ENCODE measurements around the gene MAP3K20. TPM values are rescaled to one million over a fixed set of nuclear protein-coding genes. Genes with fewer than 3 reads are reported as not detected.

MAP3K20 gene
- total and polyA plus RNA-seq, 2 of the 8 experiments (the other 6 are each of a cell fraction or from before 2014, with no cell fraction given) = 3.1 to 11.1 TPM

- Histone ChIP-seq H4K5ac (ENCODE audit: insufficient read length, low read depth, low read length) (no peak overlapping the region), H3K14ac (ENCODE audit: insufficient read length) (no peak overlapping the region), H4K20me1 (replicated peaks in 1 of 2; ENCODE audit: control insufficient read depth in 1 of 2, insufficient read depth in 2 of 2, low read length in 2 of 2) (no peaks in the 10 kb centered on the region), H3K9me3 (ENCODE audit: insufficient read depth in 2 of 2, low read depth in 1 of 2, low read length in 1 of 2) (peaks cover 2 to 8% of the 10 kb centered on the region in 2 experiments; a peak in 1 of 4 replicates), H3K18ac (ENCODE audit: extremely low read depth, low read length) (no peak overlapping the region), H3K23ac (ENCODE audit: insufficient read length) (no peak overlapping the region), H3K4me2 (ENCODE audit: insufficient read depth in 1 of 2, low read depth in 2 of 2, low read length in 2 of 2) (no peak overlapping the region), H2BK15ac (ENCODE audit: low read length) (no peak overlapping the region), H3K4me1 (replicated peaks in 1 of 4; ENCODE audit: control insufficient read depth in 3 of 4, insufficient read depth in 4 of 4, low read length in 3 of 4) (peaks cover 2 to 11% (median 4%) of the 10 kb centered on the region in 4 experiments; a peak in 5 of 7 replicates), H3K27me3 (replicated peaks in 1 of 4; ENCODE audit: control insufficient read depth in 3 of 4, extremely low read depth in 1 of 4, insufficient read depth in 3 of 4, low read length in 3 of 4) (no peaks in the 10 kb centered on the region), H3K36me3 (ENCODE audit: control insufficient read depth in 2 of 4, insufficient read depth in 4 of 4, low read length in 3 of 4) (0 out of 8 replicates have a peak, but pooled peaks cover 0 to 6% (median 0%) of the 10 kb centered on the region in 4 experiments), H3K4ac (replicated peaks; ENCODE audit: insufficient read length, low read depth, low read length) (no peak overlapping the region), H2BK120ac (replicated peaks; ENCODE audit: low read depth, low read length) (no peak overlapping the region), H2BK5ac (ENCODE audit: low read depth, low read length) (no peak overlapping the region), H2BK12ac (ENCODE audit: low read depth, low read length) (no peak overlapping the region), H2BK20ac (ENCODE audit: low read length) (no peak overlapping the region), H3K79me2 (ENCODE audit: control insufficient read depth in 1 of 2, insufficient read depth in 2 of 2, low read length in 2 of 2) (no peaks in the 10 kb centered on the region), H3K27ac (ENCODE audit: low read depth, low read length) (no peak overlapping the region), H2AFZ (ENCODE audit: low read length) (no peak overlapping the region), H3K4me3 (ENCODE audit: extremely low read depth in 1 of 4, insufficient read depth in 2 of 4, low read depth in 3 of 4, low read length in 4 of 4) (no peak overlapping the region), H3K9ac (replicated peaks in 1 of 4; ENCODE audit: extremely low read depth in 1 of 4, low read depth in 3 of 4, low read length in 3 of 4) (no peak overlapping the region), H2AK5ac (ENCODE audit: low read depth, low read length) (no peak overlapping the region), H4K91ac (replicated peaks; ENCODE audit: insufficient read length, low read length) (no peak overlapping the region), H3K23me2 (ENCODE audit: low read depth, low read length) (no peaks in the 10 kb centered on the region), H4K8ac (ENCODE audit: extremely low read depth, insufficient read depth, low read length) (no peak overlapping the region), H3K56ac (replicated peaks; ENCODE audit: insufficient read length, low read depth, low read length) (no peak overlapping the region), H3K79me1 (ENCODE audit: low read depth, low read length) (no peaks in the 10 kb centered on the region)
- no peak for FAIRE-seq
- 95% methylated on average over 3 of the region's 3 CpGs; no CpG with 5 or more reads in 1 of the 2 experiments for WGBS, 2 experiments (ENCODE audit: extremely low coverage in 1 of 2, insufficient coverage in 1 of 2, insufficient read length in 1 of 2, insufficient replicate concordance in 2 of 2, low coverage in 1 of 2, low lambda C conversion rate in 2 of 2, missing lambda C conversion rate in 1 of 2)
- DNase-seq (ENCODE audit: low read depth in 1 of 2, low spot score in 2 of 2) = no peak
- CTCF ChIA-PET (ENCODE audit: partially characterized antibody) = interaction anchor here (0.6 to 1.7 kb wide), 2 partner anchors 19 to 22 kb away, joined by 3 read pairs; no protein-coding TSS in a partner anchor
- POLR2A ChIA-PET (ENCODE audit: partially characterized antibody) = no interaction called here
- TF ChIP-seq MAFK (IDR thresholded peaks at IDR 0.05; ENCODE audit: low read depth, low read length) (no peak), RFX5 (IDR thresholded peaks at IDR 0.05; ENCODE audit: borderline replicate concordance, low read depth, low read length) (no peak), YY1 (IDR thresholded peaks at IDR 0.05; ENCODE audit: low read depth, low read length) (no peak), CEBPB (IDR thresholded peaks at IDR 0.05; ENCODE audit: low read depth, low read length) (no peak), KDM1A (IDR thresholded peaks at IDR 0.05; ENCODE audit: borderline replicate concordance, low read length) (no peak)
- TF ChIP-seq, protein P1, sequence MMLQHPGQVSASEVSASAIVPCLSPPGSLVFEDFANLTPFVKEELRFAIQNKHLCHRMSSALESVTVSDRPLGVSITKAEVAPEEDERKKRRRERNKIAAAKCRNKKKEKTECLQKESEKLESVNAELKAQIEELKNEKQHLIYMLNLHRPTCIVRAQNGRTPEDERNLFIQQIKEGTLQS (IDR thresholded peaks at IDR 0.05; ENCODE audit: insufficient read depth, low read depth, low read length) = no peak
Measured at GRCh38 chr2:173238831-173239230, 163.2 kb downstream of the MAP3K20 start.

Data from H1 (cell line).